GM03348 (cell line): ENCODE measurements around the gene HOXB6.
A peak's percentile ranks its signal among the peaks of the same experiment; 100 is the strongest.

Experiments used
- DNase-seq: peaks from one replicate; pipeline ENCODE4 v3.0.0; 2012; ENCODE audit warnings: low spot score

The HOXB6 gene

DNA sequence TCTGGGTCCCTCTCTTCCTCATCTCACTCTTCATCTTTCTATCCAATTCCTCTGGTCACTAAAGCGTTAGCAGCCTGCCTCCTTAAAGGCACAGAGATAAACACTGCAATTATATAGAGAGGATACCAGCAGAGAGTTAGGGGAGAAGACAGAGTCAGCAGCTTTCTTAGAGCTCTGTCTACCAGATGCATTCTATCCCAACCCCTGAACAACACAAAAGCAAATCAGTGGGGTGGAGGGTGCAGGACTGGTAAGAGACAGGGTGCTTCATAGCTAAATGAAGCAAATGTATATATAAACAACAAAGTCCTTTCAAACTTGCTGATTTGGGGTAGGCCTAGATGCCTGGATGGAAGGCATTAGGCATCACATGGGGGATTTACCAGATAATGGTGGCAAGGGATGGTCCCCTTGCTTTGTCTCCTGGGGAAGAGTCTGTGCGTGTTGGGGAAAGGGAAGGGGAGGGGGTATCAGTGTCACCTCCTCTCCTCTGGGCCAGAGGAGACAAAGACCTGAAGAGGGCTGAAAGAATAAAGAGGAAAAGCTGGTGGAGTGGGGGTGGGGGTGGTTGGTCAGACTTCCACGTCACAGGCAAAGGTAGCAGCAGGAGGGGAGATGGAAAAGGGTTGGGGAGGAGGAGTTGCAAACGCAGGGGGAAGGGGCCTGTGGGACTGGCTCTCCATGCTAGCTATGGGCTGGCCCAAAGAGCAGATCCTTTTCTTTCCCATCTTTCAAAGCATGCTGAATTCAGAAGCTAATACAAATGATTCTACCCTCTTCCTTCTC lies 38.7 kb downstream of the HOXB6 start:
- no peak for DNase-seq

DNA sequence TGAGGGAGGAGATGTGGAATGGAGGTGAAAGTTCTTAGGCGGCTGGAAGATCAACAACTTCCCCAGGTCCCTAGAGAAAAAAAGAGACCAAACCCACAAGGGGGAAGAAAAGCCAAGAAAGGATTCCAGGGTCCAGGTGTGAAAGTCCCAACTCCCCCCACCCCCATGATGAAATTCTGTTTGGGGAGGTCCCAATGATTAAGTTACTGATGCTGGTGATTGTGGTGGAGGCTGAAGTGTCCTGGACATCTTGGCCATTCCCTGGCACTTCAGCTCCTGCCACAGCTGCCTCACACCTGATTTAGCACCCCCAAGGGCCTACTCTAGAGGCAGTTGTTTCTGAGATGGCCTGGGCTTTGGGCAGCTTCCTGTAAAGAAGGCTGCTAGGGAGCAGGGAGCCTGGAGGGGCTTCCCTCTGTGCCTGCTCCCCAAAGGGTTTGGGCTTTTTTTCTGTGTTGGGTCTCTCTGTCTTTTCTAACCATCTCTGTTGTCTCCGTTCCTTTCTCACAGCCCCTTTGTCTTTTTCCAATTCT lies 39.7 kb downstream of the HOXB6 start:
- no peak for DNase-seq

DNA sequence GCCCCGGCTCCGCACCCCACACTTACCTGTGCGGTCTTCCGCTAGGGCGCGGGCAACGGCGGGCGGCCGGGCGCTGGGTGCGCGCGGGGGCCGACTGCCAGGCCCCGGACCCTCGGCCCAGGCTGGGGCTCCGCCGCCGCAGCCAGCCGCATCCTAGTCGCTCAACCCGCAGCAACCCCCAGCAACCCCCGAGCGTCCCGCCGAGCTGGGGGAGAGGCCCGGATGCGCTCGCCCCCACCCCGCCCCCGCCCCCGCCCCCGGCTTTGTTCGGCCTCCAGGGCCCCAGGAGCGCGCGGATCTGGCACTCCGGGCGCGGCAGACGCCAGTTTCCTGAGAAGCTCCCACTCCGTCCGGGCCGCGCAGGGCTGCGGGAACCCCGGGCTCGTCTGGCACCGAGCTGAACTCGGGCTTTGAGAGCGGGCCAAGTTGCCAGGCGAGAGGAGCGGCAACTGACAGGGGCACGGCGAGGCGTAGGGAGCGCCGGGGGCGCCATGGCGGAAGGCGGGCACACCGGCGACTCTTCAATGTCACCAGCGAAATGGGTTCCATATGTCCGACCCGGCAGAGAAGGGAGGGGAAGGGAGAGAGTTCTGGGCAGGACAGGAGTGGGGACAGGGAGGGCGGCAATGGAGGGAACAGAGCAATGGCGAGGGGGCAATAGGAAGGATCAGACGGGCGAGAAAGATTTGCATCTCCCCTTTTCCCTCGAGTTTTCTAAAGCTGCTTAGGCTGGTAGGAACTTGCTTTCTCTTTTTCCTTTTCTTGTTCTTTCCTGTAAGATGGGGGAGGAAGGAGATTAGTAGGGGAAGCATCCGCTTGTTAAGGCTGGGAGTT lies 40.4 kb downstream of the HOXB6 start:
- peak; percentile 56 for DNase-seq

DNA sequence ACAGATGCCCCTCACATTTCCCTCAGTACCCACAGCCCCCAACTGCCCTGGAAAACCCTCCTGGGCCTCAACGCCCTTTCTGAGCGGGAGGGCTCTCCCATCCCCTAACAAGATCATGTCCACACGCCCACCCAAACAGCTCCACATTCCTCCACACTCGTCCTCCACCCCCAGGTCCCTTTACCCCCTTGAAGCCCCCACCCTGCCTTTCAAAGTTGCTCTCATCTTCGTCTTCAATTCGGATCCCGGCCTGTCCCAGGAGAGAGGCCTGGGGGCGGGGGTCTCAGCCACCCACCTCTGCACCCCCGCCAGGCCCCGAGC lies 41.0 kb downstream of the HOXB6 start:
- DNase-seq, result no peak

DNA sequence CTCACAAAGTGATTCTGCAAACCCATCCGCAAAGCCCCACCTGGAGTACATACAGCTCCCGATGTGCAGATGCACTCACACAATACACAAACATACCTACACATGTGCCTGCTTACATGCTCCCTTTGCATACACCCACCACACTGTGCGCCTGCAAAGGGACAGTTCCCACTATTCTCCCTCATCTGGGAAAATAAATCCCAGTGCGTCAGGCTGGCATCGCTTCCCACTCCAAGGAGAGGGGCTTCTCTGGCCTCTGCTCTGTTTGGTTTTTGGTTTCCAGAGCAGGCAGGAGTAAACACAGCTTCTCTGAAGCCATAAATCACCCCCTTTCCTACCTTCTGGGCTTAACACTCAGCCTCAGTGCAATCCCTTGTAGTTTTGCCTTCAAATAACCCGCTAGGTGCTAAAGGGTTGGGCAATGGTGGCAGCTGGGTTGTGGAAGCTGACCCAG lies 41.4 kb downstream of the HOXB6 start:
- no peak for DNase-seq

DNA sequence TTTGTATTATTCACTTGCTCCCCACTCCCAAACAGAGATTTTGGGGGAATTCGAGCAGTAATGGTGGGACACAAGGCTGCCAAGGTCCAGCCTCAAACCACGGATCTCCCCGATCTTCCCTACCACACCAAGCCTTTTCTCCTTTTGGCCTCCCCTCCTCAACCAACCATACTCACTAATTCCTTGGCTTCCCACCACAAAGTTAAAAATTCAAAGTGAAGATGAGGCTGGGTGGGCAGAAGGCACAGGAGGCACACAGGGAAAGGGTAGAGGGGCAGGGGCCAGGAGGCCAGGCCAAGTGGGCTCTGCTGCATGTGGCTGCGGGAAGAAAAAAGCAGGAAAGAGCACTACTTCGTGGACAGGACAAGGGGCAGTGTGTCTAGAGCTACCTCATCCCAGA lies 41.9 kb downstream of the HOXB6 start:
- DNase-seq, result no peak

DNA sequence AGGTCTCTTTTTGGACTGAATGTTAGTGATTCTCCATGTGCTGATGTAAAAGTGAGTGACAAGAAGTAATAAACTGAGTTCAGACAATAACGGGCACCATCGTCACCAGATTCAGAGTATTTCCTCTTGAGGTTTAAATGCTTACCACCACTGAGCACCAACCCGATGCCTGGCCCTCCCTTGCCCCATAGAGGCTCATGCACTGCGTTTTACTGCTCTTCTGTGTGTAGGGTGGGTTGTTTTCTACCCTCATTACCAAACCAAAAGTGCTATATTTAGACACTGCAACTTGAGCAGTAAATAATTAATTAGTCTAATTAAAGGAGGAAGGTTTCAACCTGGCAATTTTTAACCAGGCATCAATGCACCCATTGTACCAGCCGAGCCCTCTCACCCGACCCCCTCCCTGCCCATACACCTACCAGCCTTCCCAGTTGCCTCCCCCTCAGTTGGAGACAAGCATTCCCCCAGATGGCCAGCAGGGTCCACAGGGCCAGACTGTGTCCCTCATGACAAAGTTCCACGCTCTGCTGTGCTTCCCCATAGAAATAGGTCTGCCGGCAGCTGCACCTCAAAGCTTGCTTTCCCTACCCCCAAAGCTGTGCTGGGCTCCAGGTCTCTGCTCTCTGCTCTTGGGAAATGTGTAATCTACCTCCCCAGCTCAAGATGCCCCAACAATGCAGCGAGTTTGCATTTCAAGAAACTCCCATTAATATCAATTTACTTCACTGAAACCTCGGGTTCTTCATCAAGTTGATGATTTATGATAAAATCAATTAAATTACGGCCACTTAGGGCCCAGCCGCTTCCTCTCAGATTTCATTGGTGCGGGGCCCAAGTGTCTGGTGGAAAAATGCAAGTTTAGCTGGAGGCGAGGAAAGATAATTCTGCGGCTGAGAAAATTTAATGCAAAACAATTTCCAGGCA lies 42.6 kb downstream of the HOXB6 start:
- DNase-seq, result no peak

DNA sequence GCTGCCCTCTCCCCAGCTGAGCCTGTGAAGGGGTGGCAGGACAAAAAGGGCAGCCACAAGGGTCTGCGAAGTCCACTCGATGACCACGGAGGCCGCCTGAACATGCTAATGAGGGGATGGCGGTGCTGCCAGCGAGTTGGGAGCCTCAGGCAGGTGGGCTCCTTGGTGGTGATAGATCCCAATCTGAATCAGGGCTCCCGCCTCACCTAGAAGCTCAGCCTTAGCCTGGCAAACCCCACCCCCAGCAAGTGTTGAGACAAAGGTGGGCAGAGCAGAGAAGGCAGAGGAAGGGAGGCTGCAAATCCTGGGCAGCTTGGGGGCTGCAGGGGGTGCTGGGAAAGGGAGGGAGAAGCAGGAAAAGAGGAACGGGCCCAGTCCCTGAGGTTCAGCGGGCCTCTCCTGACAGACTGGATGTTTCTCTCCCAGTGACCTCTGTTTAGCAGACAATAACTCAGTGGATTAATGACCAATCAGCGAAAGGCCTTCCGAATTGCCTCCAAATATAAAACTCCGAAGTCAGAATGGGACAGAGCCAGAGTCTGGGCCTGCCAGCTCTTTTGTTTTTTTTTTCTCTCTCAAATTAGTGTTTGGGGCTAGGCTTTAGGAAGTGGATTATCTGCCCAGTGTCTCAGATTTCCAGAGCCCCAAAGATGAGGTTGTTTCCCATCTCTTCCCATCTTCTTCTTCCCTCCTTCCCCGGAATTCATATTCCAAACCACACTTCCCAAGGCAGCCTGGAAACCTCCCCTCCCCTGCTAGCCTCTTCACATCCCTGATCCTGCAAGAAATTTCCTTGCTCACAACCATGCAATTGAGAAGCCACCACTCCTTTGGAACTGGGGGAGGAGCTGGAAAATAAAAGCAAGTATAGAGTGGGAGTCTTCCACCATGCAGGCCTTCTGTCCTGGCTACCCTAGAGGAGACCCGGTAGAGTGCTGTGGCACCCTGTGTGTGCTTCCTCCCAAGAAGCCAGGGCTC lies 44.7 kb downstream of the HOXB6 start:
- DNase-seq, result no peak

DNA sequence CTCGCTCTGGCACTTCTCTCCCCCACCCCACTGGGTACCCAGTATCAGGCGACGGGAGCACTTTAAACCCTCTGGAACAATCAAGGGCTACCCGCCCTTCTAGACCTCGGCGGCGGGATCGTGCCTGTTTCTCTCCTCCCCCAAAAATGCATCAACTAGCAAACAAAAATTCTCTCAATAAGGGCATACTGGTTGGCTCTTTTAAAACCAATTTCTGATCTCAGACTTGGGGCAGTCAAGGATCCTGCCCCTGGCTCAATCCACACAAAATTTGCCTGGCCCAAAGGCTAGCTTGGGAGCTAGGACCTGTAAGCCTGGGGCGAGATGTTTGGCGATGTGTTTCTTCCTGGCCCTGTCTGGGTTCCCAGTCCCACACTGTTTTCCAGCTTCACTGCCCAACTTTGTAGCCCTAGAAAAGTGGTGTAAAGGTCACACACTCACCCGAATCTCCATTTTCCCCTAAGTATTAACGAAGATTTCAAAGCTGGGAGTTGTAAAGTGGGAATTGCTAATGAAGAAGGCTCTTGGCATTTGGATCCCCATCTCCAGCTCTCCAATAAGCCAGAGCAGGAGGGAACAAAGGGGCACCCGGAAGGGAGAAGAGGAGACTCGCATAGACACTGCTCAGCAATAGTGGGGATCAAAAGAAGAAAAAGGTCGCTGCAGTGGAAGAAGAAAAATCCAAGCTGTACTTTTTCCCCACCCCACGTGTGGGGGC lies 45.5 kb downstream of the HOXB6 start:
- no peak for DNase-seq

DNA sequence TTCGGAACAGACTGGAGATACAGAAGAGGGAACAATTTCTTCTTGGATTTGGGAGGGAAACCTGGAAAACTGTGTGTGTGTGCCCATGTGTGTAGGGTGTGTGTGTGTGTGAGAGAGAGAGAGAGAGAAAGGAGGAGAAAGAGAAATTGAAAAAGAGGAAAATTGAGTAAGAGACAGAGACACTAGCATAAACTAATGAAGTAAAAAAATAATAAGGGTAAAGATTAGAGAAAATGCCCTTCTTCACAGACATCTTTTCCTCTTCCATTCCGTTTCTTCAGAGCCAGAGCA lies 46.0 kb downstream of the HOXB6 start:
- DNase-seq, result no peak

DNA sequence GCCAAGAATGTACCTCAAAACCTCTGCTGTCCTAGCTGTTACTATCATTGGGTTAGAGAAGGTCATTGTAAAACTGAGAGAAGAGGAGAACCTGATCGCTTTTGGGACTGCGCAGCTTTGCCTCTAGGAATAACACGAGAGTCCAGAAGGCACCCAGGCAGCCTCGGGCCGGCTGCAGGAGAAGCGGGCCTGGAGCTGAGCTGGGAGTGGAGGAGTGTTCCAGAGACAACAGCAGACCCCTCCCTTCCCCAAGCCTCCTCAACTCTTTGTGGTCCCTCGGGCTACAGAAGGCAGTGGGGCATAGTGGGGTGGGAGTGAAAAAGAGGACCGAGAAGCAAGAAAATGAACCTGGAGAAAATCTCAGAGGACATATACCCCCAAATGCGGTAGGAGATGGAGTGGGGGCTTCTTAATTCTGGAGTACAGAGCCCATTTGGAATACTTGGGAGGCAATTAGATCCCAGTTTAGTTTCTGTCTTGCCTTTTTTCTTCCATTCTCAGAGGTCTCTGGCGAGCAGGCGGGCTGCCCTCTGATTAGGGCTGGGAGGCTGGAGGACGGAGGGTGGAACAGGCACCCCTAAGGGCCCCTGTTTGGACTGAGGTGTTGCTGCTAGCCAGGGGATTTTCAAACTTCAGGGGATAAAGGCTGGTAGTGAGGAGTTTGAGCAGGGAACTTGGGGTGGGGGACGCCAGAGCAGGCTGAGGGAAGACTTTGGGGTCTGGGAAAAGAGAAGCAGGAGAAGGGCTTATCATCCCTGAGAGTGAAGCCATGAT lies 46.5 kb downstream of the HOXB6 start:
- no peak for DNase-seq

DNA sequence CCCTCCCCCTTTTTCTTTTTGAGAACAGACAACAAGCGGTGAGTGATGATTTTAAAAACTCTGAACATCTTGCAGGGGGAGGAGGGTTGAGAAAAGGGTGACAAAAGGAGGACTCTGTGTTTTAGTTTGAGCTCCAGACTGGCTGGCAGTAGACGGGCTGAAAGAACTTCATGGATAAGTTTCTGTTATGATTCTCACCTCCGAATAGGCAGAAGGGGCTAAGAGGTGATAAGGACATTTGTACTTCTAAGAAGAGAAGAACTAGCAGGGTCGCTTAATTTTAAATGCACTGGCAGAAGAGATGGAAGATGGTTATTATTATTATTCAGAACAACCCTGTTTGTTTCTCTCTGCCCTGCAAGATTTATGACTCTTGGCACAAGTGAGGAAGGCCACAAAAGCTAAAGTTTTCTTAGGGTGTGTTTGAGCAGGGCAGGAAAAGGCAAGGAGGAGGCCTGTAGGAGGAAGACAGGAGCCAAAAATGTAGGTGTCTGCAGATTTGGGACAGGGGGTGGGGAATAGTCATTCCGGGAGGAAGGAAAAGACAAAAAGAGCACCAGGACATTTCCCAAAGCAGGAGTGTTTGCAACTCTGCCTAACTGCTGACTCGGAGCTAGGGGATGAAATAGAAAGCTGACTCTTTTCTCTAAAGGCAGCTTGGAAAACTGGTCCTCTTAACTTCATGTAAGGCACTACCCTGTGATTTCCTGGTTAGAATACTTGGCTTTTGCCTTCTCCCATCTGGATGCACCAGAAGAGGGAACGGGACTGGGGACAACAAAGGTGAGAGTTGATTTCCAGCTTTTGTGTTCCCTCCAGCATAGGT lies 48.0 kb downstream of the HOXB6 start:
- no peak for DNase-seq

DNA sequence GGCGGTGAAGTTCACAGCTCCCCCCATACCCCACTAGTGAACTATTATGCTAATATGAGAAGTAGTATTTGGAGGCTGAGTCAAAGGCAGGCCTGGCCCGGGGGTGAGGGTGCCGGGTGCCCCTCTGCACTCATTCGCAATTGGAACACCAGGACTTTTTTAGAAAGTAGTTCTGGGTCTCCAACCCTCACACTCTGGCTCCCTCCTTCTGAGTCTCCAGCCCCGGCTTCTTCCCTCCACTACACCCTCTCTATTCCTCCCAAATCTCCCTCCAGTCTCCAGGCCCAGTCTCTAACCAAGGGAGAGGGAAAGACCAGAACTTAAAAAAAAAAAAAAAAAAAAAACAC lies 48.6 kb downstream of the HOXB6 start:
- no peak for DNase-seq

DNA sequence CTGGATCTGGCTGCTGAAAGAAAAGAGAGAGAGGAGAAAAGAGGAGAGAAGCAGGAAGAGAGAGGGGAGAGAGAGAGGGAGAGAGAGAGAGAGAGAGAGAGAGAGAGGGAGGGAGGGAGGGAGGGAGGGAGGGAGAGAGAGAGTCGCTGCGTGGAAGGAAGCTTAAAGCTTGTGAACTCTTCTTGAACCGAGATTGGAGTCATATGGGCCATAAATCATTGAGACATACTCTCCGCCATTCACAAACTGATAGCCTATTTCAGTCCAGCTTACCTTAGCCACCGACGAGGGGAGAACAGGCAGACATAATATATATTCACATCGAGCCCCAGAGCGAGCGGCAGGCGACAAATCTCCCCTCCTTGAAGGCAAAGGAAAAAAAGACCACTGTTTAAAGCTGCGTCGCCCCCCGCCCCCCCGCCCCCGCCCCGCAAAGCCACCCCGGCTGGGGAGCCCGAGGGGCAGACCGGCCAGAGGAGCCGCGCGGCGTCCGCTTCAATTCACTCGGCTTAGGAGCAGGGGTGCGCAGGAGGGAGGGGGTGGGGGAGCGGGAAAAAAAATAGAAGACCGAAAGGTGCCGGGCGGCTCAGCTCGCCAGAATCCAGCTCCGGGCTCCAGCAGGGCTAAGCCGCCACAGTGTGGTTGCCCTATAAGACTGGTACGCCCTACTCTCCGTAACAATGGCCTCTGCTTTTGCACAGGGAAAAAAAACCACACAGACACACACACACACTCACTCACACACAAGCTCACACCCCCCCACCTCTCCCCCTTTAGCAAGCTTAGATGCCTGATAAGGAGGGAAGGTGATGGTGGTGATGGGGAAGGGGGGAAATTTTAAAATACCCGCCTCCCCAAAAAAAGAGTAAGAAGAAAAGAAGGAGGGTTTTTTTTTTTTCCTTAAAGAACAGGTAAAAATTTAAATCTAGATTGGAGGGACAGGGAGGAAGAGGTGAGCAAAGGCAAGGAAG lies 49.2 kb downstream of the HOXB6 start:
- peak; percentile 69 for DNase-seq

DNA sequence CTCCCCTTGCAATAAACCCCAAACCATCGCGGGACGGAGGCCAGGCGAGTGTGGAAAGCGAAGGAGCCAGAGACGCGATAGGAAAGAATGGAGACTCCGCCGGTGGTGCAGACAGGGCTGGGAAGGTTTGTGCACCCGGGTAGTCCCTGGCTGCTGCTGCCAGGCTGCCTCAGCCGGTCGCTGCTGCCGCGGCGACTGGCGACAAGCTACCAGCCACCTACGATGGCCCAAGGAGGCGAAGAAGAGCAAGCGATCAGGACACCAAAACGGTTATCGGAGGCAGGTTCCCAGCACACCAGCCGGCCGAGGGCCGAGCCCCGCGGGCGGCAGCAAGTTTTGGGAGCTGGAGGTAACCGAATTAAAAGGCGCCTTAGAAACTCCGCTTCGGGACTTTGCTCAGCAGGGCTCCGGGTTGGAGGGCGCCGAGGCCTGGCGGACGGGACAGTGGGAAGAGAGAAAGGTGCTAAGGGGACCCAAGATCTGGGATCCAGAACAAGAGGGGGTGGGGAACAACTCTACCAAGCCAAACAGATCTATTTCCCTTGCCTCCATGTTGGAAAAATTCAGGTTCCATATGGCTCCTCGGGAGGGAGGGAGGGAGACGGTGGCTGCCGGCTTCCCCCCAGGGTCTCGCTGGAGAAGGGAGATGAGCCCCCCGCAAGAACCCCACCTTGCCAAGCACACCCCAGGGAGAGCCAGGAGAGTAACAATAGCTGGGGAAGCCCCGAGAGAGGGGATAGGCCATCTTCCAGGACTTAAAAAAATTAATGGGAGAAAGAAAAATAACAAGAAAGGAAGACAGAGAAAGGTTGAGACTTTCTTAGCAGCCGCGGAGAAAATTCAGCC lies 50.2 kb downstream of the HOXB6 start:
- no peak for DNase-seq

DNA sequence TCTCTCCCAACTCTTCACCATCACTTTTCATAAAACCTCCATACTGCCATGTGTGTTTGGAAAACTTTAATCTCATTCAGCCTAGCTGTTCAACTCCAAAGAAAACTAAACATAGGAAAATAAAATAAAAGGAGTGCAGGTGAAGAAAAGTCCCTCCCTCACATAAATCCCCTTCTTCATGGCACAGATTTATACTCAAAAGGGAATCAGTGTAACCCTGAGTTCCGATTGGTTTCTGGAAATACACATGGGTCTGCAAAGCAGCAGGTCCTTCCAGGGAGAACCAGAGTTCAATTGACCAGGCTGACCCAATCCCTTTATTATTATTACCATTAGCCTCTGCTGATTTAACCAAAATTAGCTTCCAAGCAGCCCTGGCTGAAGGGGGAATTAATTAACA lies 51.0 kb downstream of the HOXB6 start:
- DNase-seq, result no peak

DNA sequence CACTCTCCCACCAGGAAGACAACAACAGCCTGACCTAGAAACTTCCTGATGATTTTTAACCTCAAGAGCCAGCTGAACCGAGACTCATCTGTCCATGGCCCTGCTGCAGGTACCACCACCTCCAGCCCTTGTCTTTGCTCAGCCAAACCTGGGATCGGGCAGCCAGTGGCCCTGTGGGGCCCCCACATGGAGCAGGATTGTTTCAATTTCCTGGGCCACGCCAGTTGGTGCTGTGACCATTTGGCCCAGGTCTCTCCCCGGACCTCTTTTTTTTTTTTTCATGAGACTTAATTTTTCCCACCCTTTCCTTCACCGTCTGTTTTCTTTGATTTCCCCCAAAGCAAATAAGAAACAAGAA lies 51.6 kb downstream of the HOXB6 start:
- DNase-seq, result no peak
